Adrenal gland (tissue), 5 donors: Measurements from ENCODE around the gene ZNF586.

Experiments
- POLR2A ChIP-seq, 2 donors: fragments of 450-650 bp; IDR thresholded peaks; one replicate each; pipeline ENCODE4 v1.6.1; 2017; ENCODE audit warnings: antibody characterized with exemption in 2 of 2, mild to moderate bottlenecking in 2 of 2, moderate library complexity in 1 of 2
- TF ChIP-seq, protein P1 (sequence below), 6 experiments: fragments of 450-650 bp in 4 of 6; fragments of 200-600 bp in 2 of 6; sonication (generic) in 1 of 6; IDR thresholded peaks; 1 replicate in 5 of 6; 2 replicates in 1 of 6; pipeline versions ENCODE4 v1.5.1 to v1.8.0; 2016 to 2021; ENCODE audit warnings: antibody characterized with exemption in 6 of 6, mild to moderate bottlenecking in 2 of 6, moderate library complexity in 1 of 6
- donor health status: DM: no; HTN: no; CAD: no.

DNA sequence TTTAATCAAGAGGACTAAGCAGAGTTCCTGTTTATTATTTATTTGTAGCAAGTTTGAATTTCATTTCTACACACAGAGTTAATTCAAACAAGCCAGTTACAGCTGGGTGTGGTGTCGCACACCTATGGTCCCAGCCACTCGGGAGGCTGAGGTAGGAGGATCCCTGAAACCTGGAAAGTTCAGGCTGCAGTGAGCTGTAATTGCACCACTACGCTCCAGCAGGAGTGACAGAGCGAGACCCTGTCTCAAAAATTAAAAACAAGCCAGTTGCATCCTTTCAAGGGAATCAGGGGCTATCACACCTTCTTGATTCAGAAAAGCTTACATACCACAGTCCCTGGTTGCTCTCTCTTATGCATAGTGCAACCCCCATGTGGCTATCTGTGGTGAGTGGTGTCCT lies 19.8 kb downstream of the ZNF586 start:
- TF ChIP-seq POLR2A (IDR thresholded peaks at IDR 0.05) = no peak
- TF ChIP-seq, protein P1, sequence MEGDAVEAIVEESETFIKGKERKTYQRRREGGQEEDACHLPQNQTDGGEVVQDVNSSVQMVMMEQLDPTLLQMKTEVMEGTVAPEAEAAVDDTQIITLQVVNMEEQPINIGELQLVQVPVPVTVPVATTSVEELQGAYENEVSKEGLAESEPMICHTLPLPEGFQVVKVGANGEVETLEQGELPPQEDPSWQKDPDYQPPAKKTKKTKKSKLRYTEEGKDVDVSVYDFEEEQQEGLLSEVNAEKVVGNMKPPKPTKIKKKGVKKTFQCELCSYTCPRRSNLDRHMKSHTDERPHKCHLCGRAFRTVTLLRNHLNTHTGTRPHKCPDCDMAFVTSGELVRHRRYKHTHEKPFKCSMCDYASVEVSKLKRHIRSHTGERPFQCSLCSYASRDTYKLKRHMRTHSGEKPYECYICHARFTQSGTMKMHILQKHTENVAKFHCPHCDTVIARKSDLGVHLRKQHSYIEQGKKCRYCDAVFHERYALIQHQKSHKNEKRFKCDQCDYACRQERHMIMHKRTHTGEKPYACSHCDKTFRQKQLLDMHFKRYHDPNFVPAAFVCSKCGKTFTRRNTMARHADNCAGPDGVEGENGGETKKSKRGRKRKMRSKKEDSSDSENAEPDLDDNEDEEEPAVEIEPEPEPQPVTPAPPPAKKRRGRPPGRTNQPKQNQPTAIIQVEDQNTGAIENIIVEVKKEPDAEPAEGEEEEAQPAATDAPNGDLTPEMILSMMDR (IDR thresholded peaks at IDR 0.05) = no peak
